ENCODE measurements around the gene MYL10. TPM values are rescaled to one million over a fixed set of nuclear protein-coding genes. Genes with fewer than 3 reads are reported as not detected.

MYL10 gene
- total RNA-seq, 2 donors from 2014 or later, result not detected

- H3K9me3 ChIP-seq, result no peaks in the 10 kb centered on the region
- ATAC-seq (ENCODE audit: insufficient number of reproducible peaks, low FRiP score, low read depth) (no peak), DNase-seq (ENCODE audit: low spot score) (no peak)
- peaks cover 0 to 15% of the 10 kb centered on the region in 2 donors for H3K4me1 ChIP-seq (ENCODE audit: control insufficient read depth in 1 of 2, low read depth in 2 of 2)
- no peaks in the 10 kb centered on the region for H3K27me3 ChIP-seq (replicated peaks; ENCODE audit: insufficient read depth)
- H3K27ac ChIP-seq, result no peak overlapping the region
- no peak for TF ChIP-seq CTCF (IDR thresholded peaks at IDR 0.05)
- H3K4me3 ChIP-seq, result no peak overlapping the region
- no peaks in the 10 kb centered on the region for H3K36me3 ChIP-seq
Observed at GRCh38 chr7:101626758-101627157, 2.3 kb downstream of the MYL10 start.

- no peak overlapping the region for H3K27ac ChIP-seq
- no peaks in the 10 kb centered on the region for H3K9me3 ChIP-seq
- no peak for ATAC-seq (ENCODE audit: insufficient number of reproducible peaks, low FRiP score, low read depth)
- no peak overlapping the region for H3K4me3 ChIP-seq
- no peak for DNase-seq (ENCODE audit: low spot score)
- no peaks in the 10 kb centered on the region for H3K36me3 ChIP-seq
- TF ChIP-seq CTCF (IDR thresholded peaks at IDR 0.05), result no peak
- H3K4me1 ChIP-seq (ENCODE audit: control insufficient read depth in 1 of 2, low read depth in 2 of 2), result peaks cover 0 to 9% of the 10 kb centered on the region in 2 donors
- no peaks in the 10 kb centered on the region for H3K27me3 ChIP-seq (replicated peaks; ENCODE audit: insufficient read depth)
Observed at GRCh38 chr7:101626069-101626671, 2.9 kb downstream of the MYL10 start.

GRCh38 chr7:101625031-101625791, 3.9 kb downstream of the MYL10 start:
- H3K36me3 ChIP-seq, result no peaks in the 10 kb centered on the region
- H3K9me3 ChIP-seq, result no peaks in the 10 kb centered on the region
- TF ChIP-seq CTCF (IDR thresholded peaks at IDR 0.05), result no peak
- no peaks in the 10 kb centered on the region for H3K27me3 ChIP-seq (replicated peaks; ENCODE audit: insufficient read depth)
- ATAC-seq (ENCODE audit: insufficient number of reproducible peaks, low FRiP score, low read depth) (no peak), DNase-seq (ENCODE audit: low spot score) (no peak)
- H3K4me3 ChIP-seq, result no peak overlapping the region
- H3K4me1 ChIP-seq (ENCODE audit: control insufficient read depth in 1 of 2, low read depth in 2 of 2), result peaks cover 0 to 5% of the 10 kb centered on the region in 2 donors
- H3K27ac ChIP-seq, result no peak overlapping the region

GRCh38 chr7:101624246-101625001, 4.7 kb downstream of the MYL10 start:
- no peaks in the 10 kb centered on the region for H3K27me3 ChIP-seq (replicated peaks; ENCODE audit: insufficient read depth)
- no peak for DNase-seq (ENCODE audit: low spot score)
- no peak for ATAC-seq (ENCODE audit: insufficient number of reproducible peaks, low FRiP score, low read depth)

More at GRCh38 chr7:101624246-101625001, 4.7 kb downstream of the MYL10 start:
- H3K4me3 ChIP-seq, result no peak overlapping the region
- H3K9me3 ChIP-seq, result no peaks in the 10 kb centered on the region
- no peaks in the 10 kb centered on the region for H3K36me3 ChIP-seq
- no peak for TF ChIP-seq CTCF (IDR thresholded peaks at IDR 0.05)
- H3K27ac ChIP-seq, result no peak overlapping the region
- peaks cover 0 to 5% of the 10 kb centered on the region in 2 donors for H3K4me1 ChIP-seq (ENCODE audit: control insufficient read depth in 1 of 2, low read depth in 2 of 2)
